Measurements from ENCODE around the gene VMO1.
"Not testable (repeated sequence)": the region's sequence is repeated elsewhere in the genome, so short reads cannot be mapped to it uniquely, and the experiment has no call there.

VMO1 gene

GRCh38 chr17:4786106-4786511 is at the start of gene VMO1:
Gene VMO1, minus strand, starts transcription at chr17:4786364. Its CDS starts 12 bp downstream, at chr17:4786352.
- no peak for DNase-seq (ENCODE audit: low read depth in 1 of 2, low spot score in 1 of 2)

DNA sequence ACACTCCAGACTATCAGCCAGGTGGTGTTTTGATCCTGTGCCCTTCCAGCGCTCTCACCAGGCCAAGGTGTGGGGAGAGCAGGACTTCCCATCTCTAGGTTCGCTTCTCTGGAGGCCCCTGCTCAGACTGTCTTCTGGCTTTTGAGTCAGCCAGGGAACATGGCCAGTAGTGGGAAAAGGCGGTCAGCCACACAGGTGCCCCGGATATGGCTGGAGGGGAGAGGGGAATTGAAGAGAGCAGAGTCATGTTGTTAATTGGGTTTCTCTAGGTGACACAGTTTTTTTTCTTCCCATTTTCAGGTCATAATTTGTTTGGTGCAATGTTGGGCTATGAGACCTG is 48.5 kb upstream of the VMO1 start:
- DNase-seq (ENCODE audit: low read depth in 1 of 2, low spot score in 1 of 2): no peak

- DNase-seq (ENCODE audit: low read depth in 1 of 2, low spot score in 1 of 2): peak in 1 of 2 donors; percentile 4
Measured at GRCh38 chr17:4833941-4834680, 47.9 kb upstream of the VMO1 start.

DNA sequence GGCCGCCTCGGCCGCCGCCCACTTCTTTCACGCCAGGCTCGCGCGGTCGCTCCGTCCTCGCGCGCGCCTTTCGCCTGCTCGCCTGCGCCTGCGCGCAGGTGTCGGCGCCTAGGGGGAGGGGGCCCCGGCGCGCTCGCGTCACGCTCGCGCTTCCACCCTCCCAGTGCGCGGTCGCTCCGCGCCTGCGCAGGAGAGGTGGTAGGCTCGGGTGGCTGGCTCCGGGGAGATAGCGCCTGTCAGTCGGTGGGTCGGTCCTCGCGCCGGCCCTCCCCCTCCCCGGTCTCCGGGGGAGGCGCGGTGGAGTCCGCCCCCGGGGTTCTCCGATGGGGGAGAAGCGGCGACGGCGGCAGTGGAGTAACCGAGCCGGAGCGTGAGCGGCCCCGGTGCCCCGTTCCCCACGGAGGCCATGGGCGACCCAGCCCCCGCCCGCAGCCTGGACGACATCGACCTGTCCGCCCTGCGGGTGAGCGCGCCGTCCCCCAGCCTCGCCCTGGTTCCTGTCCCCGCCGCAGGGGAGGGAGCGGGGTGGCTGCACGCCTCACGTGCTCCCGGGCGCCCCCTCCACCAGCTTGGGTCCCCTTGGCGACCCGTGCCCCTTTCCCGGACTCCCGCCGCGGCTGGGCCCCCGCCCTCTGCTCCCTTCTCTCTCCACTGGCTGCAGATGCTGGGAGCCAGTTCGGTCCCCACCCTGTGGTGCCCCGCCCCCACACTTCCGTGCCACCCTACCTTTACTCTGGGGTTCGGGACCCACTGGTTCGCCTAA is 47.2 kb upstream of the VMO1 start, which contains the start of gene MINK1:
MINK1 (plus strand) TSS at position 163 of the 763 bp plus-strand sequence; CDS start at position 407, 244 bp downstream.
- peak; percentile 76 to 81 for DNase-seq (ENCODE audit: low read depth in 1 of 2, low spot score in 1 of 2)

DNA sequence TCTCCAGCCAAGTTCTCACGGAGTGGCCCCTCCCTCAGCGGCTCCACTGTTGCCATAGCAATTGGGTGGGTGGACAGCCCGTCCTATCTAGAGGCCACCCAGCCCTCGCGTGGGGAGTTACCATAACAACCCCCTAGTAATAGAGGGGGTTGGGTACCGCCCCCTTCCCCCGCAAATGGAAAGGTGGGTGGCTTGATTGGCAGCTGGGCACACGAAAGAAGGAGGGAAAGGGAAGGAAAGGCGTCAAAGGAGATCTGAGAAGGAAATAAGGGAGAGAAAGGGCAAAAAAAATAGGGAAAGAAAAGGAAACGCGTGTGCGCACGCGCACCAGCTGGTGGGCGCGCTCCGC is 46.6 kb upstream of the VMO1 start:
- DNase-seq (ENCODE audit: low read depth in 1 of 2, low spot score in 1 of 2): not testable (repeated sequence)

DNA sequence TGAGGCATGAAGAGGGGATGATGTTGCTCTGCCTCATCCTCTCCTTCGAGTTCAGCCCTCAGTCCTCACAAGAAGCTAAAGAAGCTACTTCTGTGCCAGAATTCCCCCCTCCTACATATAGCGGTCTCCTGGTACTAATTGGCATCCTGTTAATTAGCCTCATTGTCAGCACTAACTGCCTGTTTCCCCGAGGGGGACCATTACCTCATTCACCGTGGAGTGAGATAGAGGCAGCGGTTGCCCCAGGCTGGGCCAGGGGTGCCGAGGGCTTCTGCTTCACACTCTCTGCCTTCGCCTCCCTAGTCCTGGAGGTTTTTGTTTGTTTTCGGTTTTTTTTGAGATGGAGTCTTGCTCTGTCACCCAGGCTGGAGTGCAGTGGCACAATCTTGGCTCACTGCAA is 41.2 kb upstream of the VMO1 start:
- DNase-seq (ENCODE audit: low read depth in 1 of 2, low spot score in 1 of 2): no peak

DNA sequence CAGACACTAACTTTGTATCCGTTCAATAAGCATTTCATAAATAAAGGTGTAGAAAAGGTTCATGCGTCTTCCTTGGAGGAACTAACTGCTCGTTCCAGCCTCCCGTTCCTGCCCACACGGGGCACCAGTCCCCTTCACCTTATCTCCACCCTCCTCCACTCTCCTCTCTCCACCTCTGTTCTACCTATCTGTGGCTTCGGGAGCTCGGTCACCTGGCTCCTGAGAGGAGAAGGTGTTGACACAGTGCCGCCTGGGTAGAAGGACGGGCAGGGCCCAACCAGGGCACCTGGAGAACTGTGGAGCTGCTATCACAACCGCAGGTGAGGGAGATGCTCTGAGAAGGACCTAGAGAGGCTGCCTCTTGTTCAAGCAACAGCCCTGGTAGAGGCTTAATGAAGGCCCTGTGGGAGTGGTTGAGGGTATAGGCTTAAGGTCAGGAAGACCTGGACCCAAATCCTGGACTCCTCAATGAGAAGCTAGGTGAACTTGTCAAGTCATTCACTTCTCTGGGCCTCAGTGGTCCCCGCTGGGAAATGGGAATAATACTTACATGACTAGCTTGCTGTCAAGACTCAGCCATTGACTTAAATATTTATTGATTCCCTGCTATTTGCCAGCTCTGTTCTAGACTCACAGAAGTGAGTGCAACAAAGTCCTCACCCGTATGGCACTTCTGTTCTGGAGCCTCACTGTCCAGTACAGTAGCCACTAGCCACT is 37.4 kb upstream of the VMO1 start:
- no peak for DNase-seq (ENCODE audit: low read depth in 1 of 2, low spot score in 1 of 2)

DNA sequence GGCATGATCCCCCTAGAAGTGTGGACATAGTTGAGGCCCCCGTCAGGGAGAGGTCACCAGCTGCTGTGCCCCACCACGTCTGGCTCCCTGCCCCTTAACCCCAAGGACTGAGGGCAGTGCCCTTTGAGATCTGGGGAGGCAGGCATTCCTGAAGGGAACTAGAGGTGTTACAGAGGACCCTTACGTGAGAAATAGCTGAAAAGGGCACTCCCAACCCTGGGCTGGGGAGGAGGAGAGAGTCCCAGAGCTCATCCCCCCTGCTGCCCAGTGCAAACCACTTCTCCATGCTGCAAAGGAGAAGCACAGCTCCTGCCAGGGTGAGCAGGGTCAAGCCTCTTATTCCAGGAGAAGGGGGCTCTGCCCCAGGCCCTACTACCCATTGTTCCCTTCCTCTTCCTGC is 36.7 kb upstream of the VMO1 start:
- DNase-seq (ENCODE audit: low read depth in 1 of 2, low spot score in 1 of 2): no peak

DNA sequence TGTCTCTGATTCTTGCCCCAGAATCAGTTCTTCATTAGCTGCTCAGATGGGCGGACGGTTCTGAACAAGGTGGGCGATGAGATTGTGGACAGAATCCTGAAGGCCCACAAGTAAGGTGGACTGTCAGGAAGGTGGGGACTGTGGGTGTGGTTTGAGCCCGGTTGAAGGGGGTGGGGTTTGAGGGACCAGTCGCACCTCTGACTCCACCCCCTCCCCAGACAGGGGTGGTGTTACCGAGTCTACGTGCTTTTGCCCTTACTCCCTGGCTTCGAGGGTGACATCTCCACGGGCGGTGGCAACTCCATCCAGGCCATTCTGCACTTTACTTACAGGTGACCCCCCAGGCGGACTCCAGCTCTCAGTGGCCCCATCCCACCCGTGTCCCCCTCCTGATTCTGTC is 32.1 kb upstream of the VMO1 start:
- DNase-seq (ENCODE audit: low read depth in 1 of 2, low spot score in 1 of 2): no peak

- DNase-seq (ENCODE audit: low read depth in 1 of 2, low spot score in 1 of 2): no peak
Measured at GRCh38 chr17:4816826-4817225, 30.7 kb upstream of the VMO1 start.

- no peak for DNase-seq (ENCODE audit: low read depth in 1 of 2, low spot score in 1 of 2)
Measured at GRCh38 chr17:4815043-4815675, 29.0 kb upstream of the VMO1 start.

- DNase-seq (ENCODE audit: low read depth in 1 of 2, low spot score in 1 of 2): no peak
Measured at GRCh38 chr17:4812690-4813089, 26.5 kb upstream of the VMO1 start.

- DNase-seq (ENCODE audit: low read depth in 1 of 2, low spot score in 1 of 2): no peak
Measured at GRCh38 chr17:4811471-4811870, 25.3 kb upstream of the VMO1 start.

DNA sequence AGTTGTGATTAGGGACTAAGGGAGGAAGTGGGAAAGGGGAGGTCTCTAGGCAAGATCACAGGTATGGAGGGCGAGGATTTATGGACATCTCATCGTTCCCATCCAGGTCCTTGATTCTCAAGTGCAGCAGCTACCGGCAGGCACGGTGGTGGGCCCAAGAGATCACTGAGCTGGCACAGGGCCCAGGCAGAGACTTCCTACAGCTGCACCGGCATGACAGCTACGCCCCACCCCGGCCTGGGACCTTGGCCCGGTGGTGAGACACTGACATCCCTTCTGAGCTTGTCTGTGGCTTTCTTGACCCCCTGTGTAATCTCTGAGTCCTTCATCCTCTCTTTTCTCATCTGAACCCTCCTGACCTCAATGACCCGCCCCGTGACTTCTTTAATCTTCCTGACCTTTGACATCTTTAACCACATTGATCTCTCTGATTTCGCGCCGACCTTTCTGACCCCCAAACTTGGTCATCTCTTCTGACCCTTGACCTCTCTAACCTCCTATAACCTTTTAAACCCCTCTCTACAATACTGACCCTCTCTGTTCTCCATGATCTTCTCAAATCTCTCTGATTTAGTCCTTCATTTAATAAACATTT is 24.6 kb upstream of the VMO1 start:
- no peak for DNase-seq (ENCODE audit: low read depth in 1 of 2, low spot score in 1 of 2)

DNA sequence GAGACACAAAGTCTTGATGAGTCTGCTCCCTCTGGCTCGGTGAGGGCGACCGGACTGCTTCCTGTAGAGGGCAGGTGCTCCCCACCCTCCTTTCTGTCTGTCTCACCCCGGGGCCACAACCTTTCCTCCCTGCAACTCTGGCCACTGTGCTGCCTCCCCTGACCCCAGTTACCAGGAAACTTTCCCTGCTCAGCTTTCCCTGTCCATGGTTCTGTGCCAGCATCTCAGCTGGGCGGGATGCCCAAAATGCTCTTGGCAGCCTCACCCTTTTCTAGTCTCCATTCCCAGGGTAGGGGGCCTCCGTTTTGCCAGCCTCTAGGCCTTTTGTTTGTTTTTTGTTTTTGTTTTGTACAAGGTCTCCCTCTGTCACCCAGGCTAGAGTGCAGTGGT is 22.2 kb upstream of the VMO1 start:
- DNase-seq (ENCODE audit: low read depth in 1 of 2, low spot score in 1 of 2): no peak

DNA sequence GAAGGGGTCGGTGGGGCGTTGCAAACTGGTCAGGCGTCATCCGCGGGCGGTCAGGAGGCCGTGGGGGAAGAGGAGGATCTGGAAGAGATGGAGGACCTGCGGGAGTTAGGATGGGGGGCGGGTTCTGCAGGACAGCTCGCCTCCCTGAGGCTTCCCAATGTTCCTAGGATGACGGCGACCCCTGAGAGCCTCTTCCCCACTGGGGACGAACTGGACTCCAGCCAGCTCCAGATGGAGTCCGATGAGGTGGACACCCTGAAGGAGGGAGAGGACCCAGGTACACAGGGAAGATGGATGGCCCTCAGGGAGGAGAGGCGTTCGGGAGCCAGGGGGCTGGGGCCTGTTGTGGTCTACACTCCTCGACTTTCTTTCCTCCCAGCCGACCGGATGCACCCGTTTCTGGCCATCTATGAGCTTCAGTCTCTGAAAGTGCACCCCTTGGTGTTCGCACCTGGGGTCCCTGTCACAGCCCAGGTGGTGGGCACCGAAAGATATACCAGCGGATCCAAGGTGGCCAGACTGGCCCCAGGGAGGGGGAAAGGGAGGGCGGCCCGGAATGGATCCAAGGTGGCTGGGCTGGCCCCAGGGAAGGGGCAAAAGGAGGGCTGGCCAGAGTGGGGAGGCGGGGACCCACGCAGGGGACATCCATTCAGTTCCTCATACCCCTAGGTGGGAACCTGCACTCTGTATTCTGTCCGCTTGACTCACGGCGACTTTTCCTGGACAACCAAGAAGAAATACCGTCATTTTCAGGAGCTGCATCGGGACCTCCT is 21.6 kb upstream of the VMO1 start:
- no peak for DNase-seq (ENCODE audit: low read depth in 1 of 2, low spot score in 1 of 2)

DNA sequence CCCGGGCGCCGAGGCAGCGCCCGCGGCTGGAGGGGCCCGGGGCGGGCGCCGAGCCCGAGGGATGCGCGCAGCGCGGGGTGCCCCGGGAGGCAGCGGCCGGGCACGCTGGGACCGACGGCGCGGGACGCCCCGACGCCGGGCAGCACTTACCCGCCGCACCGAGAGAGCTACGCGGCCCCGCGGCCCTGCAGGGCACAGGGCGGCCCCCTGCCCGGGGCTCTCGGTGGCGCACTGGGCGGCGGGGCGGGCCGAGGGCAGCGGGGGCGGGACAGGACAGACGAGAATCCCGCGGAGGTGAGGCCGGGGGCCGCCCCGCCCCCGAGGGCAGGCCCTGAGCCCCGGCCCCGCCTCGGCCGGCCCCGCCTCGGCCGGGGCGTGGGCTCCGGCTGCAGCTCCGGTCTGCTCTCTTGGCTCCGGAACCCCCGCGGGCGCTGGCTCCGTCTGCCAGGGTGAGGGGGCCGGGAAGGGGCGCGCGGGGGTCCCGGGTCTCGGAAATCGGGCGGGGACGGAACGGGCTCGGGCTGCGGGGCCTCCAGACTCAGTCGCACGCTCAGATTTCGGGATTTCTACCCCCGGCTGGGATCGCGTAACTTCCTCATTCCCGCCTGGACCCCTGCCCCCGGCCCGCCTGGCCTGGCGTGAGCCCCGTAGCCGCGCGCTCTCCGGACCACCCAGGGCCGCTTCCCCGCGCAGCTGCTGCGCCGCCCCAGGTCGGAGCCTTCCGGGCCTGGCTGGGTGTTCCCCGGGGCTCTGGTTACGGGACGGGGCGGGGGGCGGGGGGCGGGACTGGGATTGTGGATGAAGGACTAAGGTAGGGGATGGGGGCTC is 20.8 kb upstream of the VMO1 start, which contains the start of gene PLD2:
PLD2 (plus strand) TSS at position 376 of the 828 bp plus-strand sequence. CDS start 621 bp downstream, outside the sequence.
- DNase-seq (ENCODE audit: low read depth in 1 of 2, low spot score in 1 of 2): peak; percentile 55 to 79

DNA sequence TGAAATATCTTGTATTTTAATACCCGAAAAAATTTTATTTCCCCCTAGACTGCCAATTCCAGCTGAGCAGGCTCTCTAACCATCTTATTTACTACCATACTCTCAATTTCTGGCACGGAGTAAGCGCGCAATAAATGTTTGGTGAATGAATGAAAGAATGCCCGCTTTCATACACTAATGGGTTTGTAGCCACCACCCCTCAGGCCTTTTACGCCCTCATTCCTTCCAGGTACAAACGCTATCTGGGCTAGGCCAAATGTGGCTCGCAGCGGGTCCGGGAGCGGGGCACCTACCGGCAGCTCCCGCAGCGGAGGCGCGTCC is 20.3 kb upstream of the VMO1 start:
- no peak for DNase-seq (ENCODE audit: low read depth in 1 of 2, low spot score in 1 of 2)

GRCh38 chr17:4802228-4802627 is 16.1 kb upstream of the VMO1 start, which contains the start of gene C17orf114:
Gene C17orf114, minus strand, starts transcription at chr17:4802328.
- no peak for DNase-seq (ENCODE audit: low read depth in 1 of 2, low spot score in 1 of 2)
